Measurements from ENCODE around the gene SLC22A2.

DNA sequence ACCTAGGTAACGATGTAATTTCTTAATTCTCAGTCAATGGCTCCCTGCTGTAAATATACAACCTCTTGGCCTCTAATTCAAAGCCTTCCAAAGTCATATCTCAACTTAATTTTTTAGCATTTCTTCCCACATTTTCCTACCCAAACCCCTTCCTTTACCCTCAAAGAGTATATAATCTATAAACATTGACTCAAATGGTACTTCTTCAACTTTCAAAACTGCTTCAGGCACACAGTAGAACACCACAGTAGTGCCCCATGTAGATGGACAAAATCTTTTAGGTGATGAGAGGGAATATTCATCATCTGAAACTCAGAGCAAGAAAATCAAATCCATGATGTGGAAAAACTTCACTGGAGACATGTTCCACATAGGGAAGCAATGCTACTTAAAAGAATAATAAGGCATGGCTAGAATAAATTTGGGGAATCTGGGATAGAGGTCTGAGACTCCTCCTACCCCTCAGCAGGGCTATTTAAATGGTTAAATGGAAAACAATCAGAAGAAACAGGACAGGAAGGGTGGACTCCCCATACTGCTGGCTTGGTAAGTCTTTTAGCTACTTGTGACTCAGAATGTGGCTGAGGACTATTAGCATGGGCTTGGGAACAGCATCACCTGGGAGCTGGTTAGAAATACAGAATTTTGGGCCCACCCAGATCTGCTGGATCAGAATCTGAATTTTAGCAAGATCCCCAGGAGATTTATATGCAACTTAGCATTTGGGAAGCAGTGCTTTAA, 6.4 kb downstream of the SLC22A2 start:
- TF ChIP-seq CTCF (conservative IDR thresholded peaks at IDR 0.05; ENCODE audit: low read length) = no peak
- TF ChIP-seq EZH2phosphoT487 (IDR thresholded peaks at IDR 0.05; ENCODE audit: borderline replicate concordance) = no peak

All from Loucy (cell line).